Prostate gland (tissue), 2 donors: ENCODE results near the gene ASIP. TPM values are rescaled to one million over a fixed set of nuclear protein-coding genes. Genes with fewer than 3 reads are reported as not detected.

Source experiments
- DNase-seq: peaks from one replicate; pipeline ENCODE4 v3.0.0-alpha.2; 2019; ENCODE audit warnings: low spot score
- H3K27ac ChIP-seq, 2 donors: fragments of 200-600 bp; sonication (generic); 2 replicates each; pipeline ENCODE4 v1.5.1; 2017 to 2019
- H3K27me3 ChIP-seq: fragments of 200-600 bp; sonication (generic); replicated peaks from 2 replicates; pipeline ENCODE4 v1.5.1; 2019; ENCODE audit not compliant: insufficient read depth
- H3K36me3 ChIP-seq, 2 donors: fragments of 200-600 bp; sonication (generic); 1 replicate in 1 of 2; 2 replicates in 1 of 2; pipeline versions ENCODE4 v1.5.1 to v1.8.1; 2017 to 2019
- H3K4me1 ChIP-seq: fragments of 200-600 bp; sonication (generic); replicated peaks from 2 replicates; pipeline ENCODE4 v1.5.1; 2019
- H3K4me3 ChIP-seq, 2 donors: fragments of 200-600 bp; sonication (generic); 2 replicates each; pipeline ENCODE4 v1.5.1; 2017 to 2019
- H3K9me3 ChIP-seq: fragments of 200-600 bp; sonication (generic); 2 replicates; pipeline ENCODE4 v1.5.1; 2017
- CTCF ChIP-seq, 4 experiments: fragments of 200-600 bp in 2 of 4; fragments of 450-650 bp in 2 of 4; sonication (generic) in 2 of 4; IDR thresholded peaks; 1 replicate in 3 of 4; 2 replicates in 1 of 4; pipeline ENCODE4 v1.5.1; 2016 to 2019; ENCODE audit warnings: antibody characterized with exemption in 4 of 4, mild to moderate bottlenecking in 2 of 4, moderate library complexity in 2 of 4
- POLR2A ChIP-seq: fragments of 450-650 bp; IDR thresholded peaks from one replicate; pipeline ENCODE4 v1.6.1; 2016; ENCODE audit warnings: antibody characterized with exemption, mild to moderate bottlenecking
- POLR2AphosphoS5 ChIP-seq: sonication (generic); formaldehyde crosslinking; IDR thresholded peaks from one replicate; pipeline ENCODE4 v1.6.1; 2017; ENCODE audit warnings: antibody characterized with exemption
- WGBS: methylation state at CpG from one replicate; pipeline ENCODE4 v1.1.5; 2018; 5-methylcytosine and 5-hydroxymethylcytosine counted together
- intact Hi-C: fragments of 100-400 bp; cut with DNase I; formaldehyde crosslinking; loops from one replicate; pipeline ENCODE4 v1.14.2; 2022
- total RNA-seq, 2 donors: library from RNA; depleted of rRNA; stranded (reverse); fragments of >200 nt; gene quantifications; one replicate each; pipeline ENCODE4 v1.1.0, GENCODE V29; 2016

ASIP gene
- total RNA-seq, 2 donors from 2014 or later, result 3.6 TPM; not detected in 1

GRCh38 chr20:34300809-34301586 is 59.8 kb downstream of the ASIP start:
- Histone ChIP-seq H3K36me3 (no peaks in the 10 kb centered on the region), H3K27ac (no peak overlapping the region), H3K9me3 (no peaks in the 10 kb centered on the region), H3K4me3 (peak overlapping the region in 1 of 2 donors; percentile 3), H3K27me3 (no peaks in the 10 kb centered on the region), H3K4me1 (peaks cover 2% of the 10 kb centered on the region)
- TF ChIP-seq POLR2AphosphoS5 (no peak), POLR2A (no peak), CTCF (IDR thresholded peaks at IDR 0.05) (no peak)
- 50% methylated on average over 7 of the region's 7 CpGs for WGBS
- DNase-seq, result no peak
- intact Hi-C loops, result loop anchor here (5.0 to 10.0 kb wide), 2 partner anchors 109 to 404 kb away; partner anchors contain the start of gene TP53INP2

GRCh38 chr20:34301587-34302311 is 60.5 kb downstream of the ASIP start:
- TF ChIP-seq POLR2AphosphoS5, result no peak
- TF ChIP-seq CTCF (IDR thresholded peaks at IDR 0.05), result no peak
- TF ChIP-seq POLR2A, result no peak
- H3K9me3 ChIP-seq, result no peaks in the 10 kb centered on the region
- no peaks in the 10 kb centered on the region for H3K36me3 ChIP-seq
- WGBS, result 81% methylated on average over 17 of the region's 17 CpGs
- H3K27me3 ChIP-seq, result no peaks in the 10 kb centered on the region
- no peak for DNase-seq
- peaks cover 2% of the 10 kb centered on the region for H3K4me1 ChIP-seq
- H3K27ac ChIP-seq, result peak overlapping the region in 1 of 2 donors; percentile 94
- intact Hi-C loops, result loop anchor here (5.0 to 10.0 kb wide), 2 partner anchors 109 to 403 kb away; partner anchors contain the start of gene TP53INP2
- H3K4me3 ChIP-seq, result peak overlapping the region in 1 of 2 donors; percentile 84

GRCh38 chr20:34302312-34302722 is 61.1 kb downstream of the ASIP start:
- WGBS, result 27% methylated on average over 9 of the region's 9 CpGs
- H3K9me3 ChIP-seq, result no peaks in the 10 kb centered on the region
- peak overlapping the region; percentile 84 to 92 for H3K4me3 ChIP-seq
- TF ChIP-seq CTCF (IDR thresholded peaks at IDR 0.05) (peak in 1 of 4 experiments; percentile 15), POLR2AphosphoS5 (no peak)
- no peaks in the 10 kb centered on the region for H3K36me3 ChIP-seq
- intact Hi-C loops, result loop anchor here (5.0 to 10.0 kb wide), 2 partner anchors 110 to 402 kb away; partner anchors contain the start of gene TP53INP2
- peak overlapping the region; percentile 91 to 94 for H3K27ac ChIP-seq
- peaks cover 2% of the 10 kb centered on the region for H3K4me1 ChIP-seq
- H3K27me3 ChIP-seq, result no peaks in the 10 kb centered on the region
- DNase-seq, result no peak

GRCh38 chr20:34302723-34303533 is 61.7 kb downstream of the ASIP start, which contains the start of gene AHCY:
Gene AHCY (minus strand): TSS chr20:34303355. CDS start chr20:34303270, 85 bp downstream.
- TF ChIP-seq POLR2AphosphoS5 (peak; percentile 95), POLR2A (peak; percentile 80), CTCF (IDR thresholded peaks at IDR 0.05) (peak in 1 of 4 experiments; percentile 18)
- no peaks in the 10 kb centered on the region for H3K9me3 ChIP-seq
- peak within 1 kb of the TSS; percentile 91 to 94 for H3K27ac ChIP-seq
- under 1% methylated on average over 54 of the region's 79 CpGs for WGBS
- no peaks in the 10 kb centered on the region for H3K36me3 ChIP-seq
- intact Hi-C loops, result loop anchor here (5.0 to 10.0 kb wide), 2 partner anchors 111 to 402 kb away; partner anchors contain the start of gene TP53INP2
- peaks cover 2% of the 10 kb centered on the region for H3K4me1 ChIP-seq
- no peaks in the 10 kb centered on the region for H3K27me3 ChIP-seq
- H3K4me3 ChIP-seq, result peak within 1 kb of the TSS; percentile 84 to 92
- DNase-seq, result peak; percentile 98
